ENCODE results near the gene PCSK9. TPM values are rescaled to one million over a fixed set of nuclear protein-coding genes. Genes with fewer than 3 reads are reported as not detected.

PCSK9 gene
- total RNA-seq, result under 1 TPM; 0.21 to 0.27 TPM

- no peaks in the 10 kb centered on the region for H3K27me3 ChIP-seq (replicated peaks; ENCODE audit: insufficient read depth)
- peak within 1 kb of the TSS; percentile 66 for H3K4me3 ChIP-seq
- no peak for ATAC-seq (ENCODE audit: insufficient number of reproducible peaks, low FRiP score, low read depth)
- H3K9me3 ChIP-seq, result no peaks in the 10 kb centered on the region
- H3K4me1 ChIP-seq (ENCODE audit: control insufficient read depth in 1 of 2, low read depth in 2 of 2), result peaks cover 0 to 16% of the 10 kb centered on the region in 2 donors
- no peak for TF ChIP-seq CTCF (IDR thresholded peaks at IDR 0.05)
- no peak for DNase-seq (ENCODE audit: low spot score)
- H3K27ac ChIP-seq, result no peak within 1 kb of the TSS
- H3K36me3 ChIP-seq, result no peaks in the 10 kb centered on the region
Measured at GRCh38 chr1:55039342-55040082, at the start of gene PCSK9. TSS of gene PCSK9 (plus strand) at chr1:55039548. CDS start at chr1:55039838, 290 bp downstream.

- TF ChIP-seq CTCF (IDR thresholded peaks at IDR 0.05), result no peak
- Histone ChIP-seq H3K27me3 (replicated peaks; ENCODE audit: insufficient read depth) (no peaks in the 10 kb centered on the region), H3K9me3 (no peaks in the 10 kb centered on the region), H3K4me1 (ENCODE audit: control insufficient read depth in 1 of 2, low read depth in 2 of 2) (peaks cover 0 to 21% of the 10 kb centered on the region in 2 donors), H3K4me3 (no peak overlapping the region), H3K27ac (no peak overlapping the region), H3K36me3 (no peaks in the 10 kb centered on the region)
- DNase-seq (ENCODE audit: low spot score), result no peak
- peak; percentile 10 for ATAC-seq (ENCODE audit: insufficient number of reproducible peaks, low FRiP score, low read depth)
Measured at GRCh38 chr1:54989968-54990810, 49.2 kb upstream of the PCSK9 start.

- no peak overlapping the region for H3K27ac ChIP-seq
- DNase-seq (ENCODE audit: low spot score) (no peak), ATAC-seq (ENCODE audit: insufficient number of reproducible peaks, low FRiP score, low read depth) (no peak)
- no peaks in the 10 kb centered on the region for H3K27me3 ChIP-seq (replicated peaks; ENCODE audit: insufficient read depth)
- H3K4me1 ChIP-seq (ENCODE audit: control insufficient read depth in 1 of 2, low read depth in 2 of 2), result peaks cover 0 to 21% of the 10 kb centered on the region in 2 donors
- H3K36me3 ChIP-seq, result no peaks in the 10 kb centered on the region
- H3K9me3 ChIP-seq, result no peaks in the 10 kb centered on the region
- TF ChIP-seq CTCF (IDR thresholded peaks at IDR 0.05), result no peak
- no peak overlapping the region for H3K4me3 ChIP-seq
Measured at GRCh38 chr1:54990916-54991315, 48.4 kb upstream of the PCSK9 start.

GRCh38 chr1:54991939-54992338 is 47.4 kb upstream of the PCSK9 start:
- DNase-seq (ENCODE audit: low spot score) (no peak), ATAC-seq (ENCODE audit: insufficient number of reproducible peaks, low FRiP score, low read depth) (no peak)
- Histone ChIP-seq H3K4me1 (ENCODE audit: control insufficient read depth in 1 of 2, low read depth in 2 of 2) (peaks cover 2 to 28% of the 10 kb centered on the region in 2 donors), H3K36me3 (no peaks in the 10 kb centered on the region), H3K4me3 (no peak overlapping the region), H3K9me3 (no peaks in the 10 kb centered on the region), H3K27me3 (replicated peaks; ENCODE audit: insufficient read depth) (no peaks in the 10 kb centered on the region), H3K27ac (no peak overlapping the region)
- TF ChIP-seq CTCF (IDR thresholded peaks at IDR 0.05), result no peak

GRCh38 chr1:54993140-54993539 is 46.2 kb upstream of the PCSK9 start:
- peaks cover 2 to 21% of the 10 kb centered on the region in 2 donors for H3K4me1 ChIP-seq (ENCODE audit: control insufficient read depth in 1 of 2, low read depth in 2 of 2)
- ATAC-seq (ENCODE audit: insufficient number of reproducible peaks, low FRiP score, low read depth) (no peak), DNase-seq (ENCODE audit: low spot score) (no peak)
- H3K9me3 ChIP-seq, result no peaks in the 10 kb centered on the region
- no peak overlapping the region for H3K27ac ChIP-seq
- no peak for TF ChIP-seq CTCF (IDR thresholded peaks at IDR 0.05)
- H3K27me3 ChIP-seq (replicated peaks; ENCODE audit: insufficient read depth), result no peaks in the 10 kb centered on the region
- H3K4me3 ChIP-seq, result no peak overlapping the region
- H3K36me3 ChIP-seq, result no peaks in the 10 kb centered on the region

All from thoracic aorta (tissue), 2 donors.